A549 (cell line): Measurements from ENCODE around the gene NFX1.

Experiments used
- EP300 ChIP-seq, 2 experiments: fragments of >200 bp; sonication (Bioruptor Twin); formaldehyde crosslinking; IDR thresholded peaks; 2 replicates in 1 of 2; 3 replicates in 1 of 2; pipeline ENCODE4 v1.6.1; 2016 to 2017
- MAZ ChIP-seq: fragments of 150-350 bp; IDR thresholded peaks from 2 replicates; pipeline ENCODE4 v1.6.1; 2014; ENCODE audit warnings: antibody characterized with exemption, low read depth, low read length, borderline replicate concordance
- POLR2A ChIP-seq: IDR thresholded peaks from 2 replicates; pipeline ENCODE4 v1.6.1; 2012; ENCODE audit warnings: mild to moderate bottlenecking, low read length
- TF ChIP-seq, protein P1 (sequence below): fragments of >200 bp; sonication (Bioruptor Twin); formaldehyde crosslinking; IDR thresholded peaks from 3 replicates; pipeline ENCODE4 v1.5.1; 2016
- TF ChIP-seq, protein P2 (sequence below): fragments of 250-450 bp; sonication (Bioruptor Pico); IDR thresholded peaks from 2 replicates; pipeline ENCODE4 v1.5.0; 2021; ENCODE audit warnings: mild to moderate bottlenecking, moderate library complexity, borderline replicate concordance

DNA sequence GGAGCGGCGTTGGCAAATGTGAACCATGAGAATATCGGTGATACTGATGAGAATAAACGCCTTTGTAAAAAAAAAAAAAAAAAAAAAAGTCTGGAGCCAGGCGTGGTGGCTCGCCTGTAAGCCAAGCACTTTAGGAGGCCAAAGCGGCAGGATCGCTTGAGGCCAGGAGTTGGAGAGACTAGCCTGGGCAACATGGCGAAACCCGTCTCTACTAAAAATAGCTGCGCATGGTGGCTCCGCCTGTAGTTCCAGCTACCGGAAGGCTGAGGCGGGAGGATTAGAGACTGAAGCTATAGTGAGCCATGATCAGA lies 425 bp upstream of the NFX1 start:
- TF ChIP-seq, protein P1, sequence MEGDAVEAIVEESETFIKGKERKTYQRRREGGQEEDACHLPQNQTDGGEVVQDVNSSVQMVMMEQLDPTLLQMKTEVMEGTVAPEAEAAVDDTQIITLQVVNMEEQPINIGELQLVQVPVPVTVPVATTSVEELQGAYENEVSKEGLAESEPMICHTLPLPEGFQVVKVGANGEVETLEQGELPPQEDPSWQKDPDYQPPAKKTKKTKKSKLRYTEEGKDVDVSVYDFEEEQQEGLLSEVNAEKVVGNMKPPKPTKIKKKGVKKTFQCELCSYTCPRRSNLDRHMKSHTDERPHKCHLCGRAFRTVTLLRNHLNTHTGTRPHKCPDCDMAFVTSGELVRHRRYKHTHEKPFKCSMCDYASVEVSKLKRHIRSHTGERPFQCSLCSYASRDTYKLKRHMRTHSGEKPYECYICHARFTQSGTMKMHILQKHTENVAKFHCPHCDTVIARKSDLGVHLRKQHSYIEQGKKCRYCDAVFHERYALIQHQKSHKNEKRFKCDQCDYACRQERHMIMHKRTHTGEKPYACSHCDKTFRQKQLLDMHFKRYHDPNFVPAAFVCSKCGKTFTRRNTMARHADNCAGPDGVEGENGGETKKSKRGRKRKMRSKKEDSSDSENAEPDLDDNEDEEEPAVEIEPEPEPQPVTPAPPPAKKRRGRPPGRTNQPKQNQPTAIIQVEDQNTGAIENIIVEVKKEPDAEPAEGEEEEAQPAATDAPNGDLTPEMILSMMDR = no peak
- TF ChIP-seq, protein P2, sequence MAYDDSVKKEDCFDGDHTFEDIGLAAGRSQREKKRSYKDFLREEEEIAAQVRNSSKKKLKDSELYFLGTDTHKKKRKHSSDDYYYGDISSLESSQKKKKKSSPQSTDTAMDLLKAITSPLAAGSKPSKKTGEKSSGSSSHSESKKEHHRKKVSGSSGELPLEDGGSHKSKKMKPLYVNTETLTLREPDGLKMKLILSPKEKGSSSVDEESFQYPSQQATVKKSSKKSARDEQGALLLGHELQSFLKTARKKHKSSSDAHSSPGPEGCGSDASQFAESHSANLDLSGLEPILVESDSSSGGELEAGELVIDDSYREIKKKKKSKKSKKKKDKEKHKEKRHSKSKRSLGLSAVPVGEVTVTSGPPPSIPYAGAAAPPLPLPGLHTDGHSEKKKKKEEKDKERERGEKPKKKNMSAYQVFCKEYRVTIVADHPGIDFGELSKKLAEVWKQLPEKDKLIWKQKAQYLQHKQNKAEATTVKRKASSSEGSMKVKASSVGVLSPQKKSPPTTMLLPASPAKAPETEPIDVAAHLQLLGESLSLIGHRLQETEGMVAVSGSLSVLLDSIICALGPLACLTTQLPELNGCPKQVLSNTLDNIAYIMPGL (CRISPR knock-in tag) = no peak
- TF ChIP-seq EP300 (IDR thresholded peaks at IDR 0.05) = no peak
- no peak for TF ChIP-seq POLR2A
- TF ChIP-seq MAZ = no peak
